Adrenal gland (tissue), 5 donors: ENCODE data around the gene PRELP.

Source experiments
- CTCF ChIP-seq, 6 experiments: fragments of 450-650 bp in 4 of 6; fragments of 200-600 bp in 2 of 6; sonication (generic) in 1 of 6; IDR thresholded peaks; 1 replicate in 5 of 6; 2 replicates in 1 of 6; pipeline versions ENCODE4 v1.5.1 to v1.8.0; 2016 to 2021; ENCODE audit warnings: antibody characterized with exemption in 6 of 6, mild to moderate bottlenecking in 2 of 6, moderate library complexity in 1 of 6
- POLR2A ChIP-seq, 2 donors: fragments of 450-650 bp; IDR thresholded peaks; one replicate each; pipeline ENCODE4 v1.6.1; 2017; ENCODE audit warnings: antibody characterized with exemption in 2 of 2, mild to moderate bottlenecking in 2 of 2, moderate library complexity in 1 of 2
- donor health status: DM: no; HTN: no; CAD: no.

- TF ChIP-seq CTCF (IDR thresholded peaks at IDR 0.05): no peak
- TF ChIP-seq POLR2A (IDR thresholded peaks at IDR 0.05): no peak
Measured at GRCh38 chr1:203462878-203463277, 12.7 kb upstream of the PRELP start.
